Measurements from ENCODE around the gene KATNAL1.
A peak's percentile ranks its signal among the peaks of the same experiment; 100 is the strongest.

Gene KATNAL1

DNA sequence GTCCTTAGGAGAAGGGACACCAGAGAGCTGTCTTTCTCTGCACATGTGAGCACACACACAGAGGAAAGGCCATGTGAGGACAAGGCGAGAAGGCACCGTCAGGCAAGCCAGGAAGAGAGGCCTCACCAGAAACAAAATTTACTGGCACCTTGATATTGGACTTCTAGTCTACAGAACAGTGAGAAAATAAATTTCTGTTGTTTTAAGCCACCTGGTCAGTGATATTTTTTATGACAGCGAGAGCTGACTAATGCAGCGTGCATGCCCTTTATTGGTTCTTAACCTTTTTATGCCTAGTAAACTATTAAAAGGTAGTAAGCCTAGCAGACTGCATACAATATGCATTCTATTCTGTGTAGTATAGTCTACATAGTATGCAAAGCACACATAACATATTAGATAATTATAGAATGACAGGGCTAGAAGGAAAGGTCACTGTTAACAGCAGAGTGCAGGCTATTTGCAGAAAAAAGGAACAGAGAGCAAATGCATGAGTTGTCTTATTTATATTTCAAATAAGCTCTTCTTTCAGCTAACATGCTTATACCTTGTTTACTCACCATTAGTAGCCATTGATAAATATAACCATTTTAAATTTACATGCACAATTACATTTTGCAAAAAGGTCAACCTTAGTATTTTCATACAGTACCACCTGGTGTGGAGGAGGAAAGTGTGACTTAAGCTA lies 25.2 kb upstream of the KATNAL1 start:
- no peak for DNase-seq

DNA sequence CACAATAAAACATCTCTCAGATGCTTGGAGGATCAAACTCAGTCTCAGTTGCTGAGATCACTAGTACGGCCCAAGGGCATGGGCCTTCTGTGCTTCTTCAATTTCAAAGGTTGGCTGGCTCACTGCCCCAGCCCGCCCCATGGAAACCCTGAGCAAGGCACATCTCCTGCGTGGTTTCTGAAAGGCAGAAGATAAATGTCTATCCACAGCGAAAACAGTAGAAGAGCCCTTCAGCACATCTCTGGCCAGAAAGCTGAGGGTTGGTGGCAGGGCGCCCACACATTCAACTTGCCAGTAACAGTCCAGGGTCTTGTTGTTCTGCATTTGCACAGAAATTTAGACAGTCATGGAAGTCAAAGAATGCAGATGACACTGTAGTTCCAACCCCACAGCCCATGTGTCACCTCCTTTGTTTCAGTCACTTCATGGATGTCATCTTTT lies 24.0 kb upstream of the KATNAL1 start:
- no peak for DNase-seq

DNA sequence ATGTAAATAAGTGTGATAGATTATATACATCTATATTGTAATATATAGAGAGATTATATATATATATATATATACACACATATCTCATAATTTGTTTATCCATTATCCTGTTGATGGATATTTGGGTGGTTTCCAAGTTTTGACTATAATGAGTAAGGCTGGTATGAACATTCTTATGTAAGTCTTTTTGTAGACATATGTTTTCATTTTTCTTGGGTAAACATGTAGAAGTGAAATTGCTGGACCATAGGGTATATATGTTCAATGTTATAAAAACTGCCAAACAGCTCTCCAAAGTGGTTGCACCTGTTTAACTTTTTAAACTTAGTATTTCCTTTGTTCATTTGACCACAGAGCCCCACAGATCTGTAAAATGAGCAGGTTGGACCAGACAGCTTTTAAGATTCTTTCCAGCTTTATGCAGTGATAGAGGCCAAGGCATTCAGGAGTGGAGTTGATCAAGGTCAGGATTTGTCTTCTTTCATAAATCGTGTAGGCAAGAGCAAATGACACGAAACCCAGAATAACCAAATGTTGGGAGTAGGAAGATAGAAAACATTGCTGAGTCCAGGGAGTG lies 21.7 kb upstream of the KATNAL1 start:
- no peak for DNase-seq

DNA sequence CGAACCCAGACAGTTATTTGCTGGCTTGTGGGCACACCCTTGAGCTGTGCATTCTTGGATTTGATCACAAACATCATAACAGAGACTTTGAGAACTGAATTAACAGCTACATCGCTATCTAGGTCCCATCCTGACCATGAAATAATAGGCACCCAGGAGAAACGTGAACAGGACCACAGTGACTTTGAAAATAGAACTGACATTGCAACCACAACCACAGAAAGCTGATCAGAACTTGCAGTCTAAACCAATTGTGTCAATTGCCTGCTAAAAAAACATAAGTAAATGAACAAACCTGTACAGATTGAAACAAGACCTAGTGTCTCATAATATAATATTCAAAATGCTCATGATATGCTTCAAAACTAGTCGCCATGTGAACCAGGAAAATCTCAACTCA lies 18.3 kb upstream of the KATNAL1 start:
- DNase-seq, result no peak

DNA sequence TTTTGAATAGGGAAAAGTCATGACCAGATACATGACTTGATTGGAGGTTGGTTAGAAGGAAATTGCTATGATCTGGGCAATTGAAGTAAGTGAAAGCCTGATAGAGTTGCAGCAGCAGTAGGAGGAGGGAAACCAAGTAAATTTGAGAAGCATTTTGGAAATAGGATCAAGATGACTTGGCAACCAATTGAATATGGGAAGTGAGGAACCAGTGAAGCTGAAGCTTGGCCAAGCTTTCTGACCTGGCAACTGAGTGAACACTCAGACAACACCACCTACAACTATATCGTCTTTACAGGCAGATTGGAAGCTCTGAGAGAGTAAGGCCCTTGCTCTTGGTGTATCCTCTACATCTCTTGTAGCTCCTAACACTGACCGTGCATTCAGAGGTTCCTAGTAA lies 16.2 kb upstream of the KATNAL1 start:
- DNase-seq, result no peak

DNA sequence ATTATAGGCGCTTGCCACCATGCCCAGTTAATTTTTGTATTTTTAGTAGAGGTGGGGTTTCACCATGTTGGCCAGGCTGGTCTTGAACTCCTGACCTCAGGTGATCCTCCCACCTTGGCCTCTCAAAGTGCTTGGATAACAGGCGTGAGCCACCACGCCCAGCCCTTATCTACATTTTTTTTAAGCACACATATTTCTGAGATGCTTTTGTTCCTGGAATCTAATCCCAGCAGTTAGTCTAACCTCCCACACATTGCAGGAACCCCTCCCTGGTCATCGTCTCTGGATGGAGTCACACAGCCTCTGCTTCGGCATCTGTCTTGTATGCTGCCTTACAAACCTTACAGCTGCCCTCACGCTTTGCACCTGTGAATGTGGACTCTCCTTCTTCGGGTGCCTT lies 15.1 kb upstream of the KATNAL1 start:
- no peak for DNase-seq

DNA sequence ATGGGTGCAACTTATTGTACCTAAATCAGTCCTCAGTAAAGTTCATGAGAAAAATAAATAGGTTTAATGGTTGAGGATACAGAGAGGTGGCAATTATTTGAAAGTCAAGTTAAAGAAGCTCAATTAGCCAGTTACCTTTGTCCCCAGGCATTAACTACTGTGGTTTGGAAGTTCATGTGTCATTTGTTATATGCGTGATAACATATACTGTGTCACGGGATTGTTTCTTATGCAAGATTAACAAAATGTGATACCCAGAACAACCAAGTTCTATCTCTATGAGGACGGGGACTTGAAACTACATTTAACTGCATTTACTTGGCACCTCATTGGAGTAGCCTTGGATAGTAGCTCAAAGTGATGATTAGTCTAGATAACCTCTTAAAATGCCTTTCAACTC lies 13.9 kb upstream of the KATNAL1 start:
- DNase-seq, result no peak

DNA sequence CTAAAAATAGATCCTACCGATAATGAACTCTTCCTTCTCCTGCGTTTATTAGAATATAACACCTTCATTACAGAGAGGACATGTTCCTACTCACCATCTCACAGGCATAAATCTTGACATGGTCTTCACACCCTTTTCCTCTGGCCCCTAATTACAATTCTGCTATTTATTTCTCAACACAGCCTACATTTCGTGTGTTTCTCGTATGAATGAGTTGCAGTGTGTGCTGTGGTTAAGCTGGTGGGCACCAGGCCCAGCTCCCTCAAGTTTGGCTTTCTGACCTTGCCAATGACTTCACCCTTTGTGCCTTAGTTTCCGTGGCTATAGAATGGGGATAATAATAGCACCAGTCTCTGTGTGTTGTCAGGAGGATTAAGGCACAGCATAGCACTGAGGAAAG lies 12.3 kb upstream of the KATNAL1 start:
- DNase-seq, result no peak

DNA sequence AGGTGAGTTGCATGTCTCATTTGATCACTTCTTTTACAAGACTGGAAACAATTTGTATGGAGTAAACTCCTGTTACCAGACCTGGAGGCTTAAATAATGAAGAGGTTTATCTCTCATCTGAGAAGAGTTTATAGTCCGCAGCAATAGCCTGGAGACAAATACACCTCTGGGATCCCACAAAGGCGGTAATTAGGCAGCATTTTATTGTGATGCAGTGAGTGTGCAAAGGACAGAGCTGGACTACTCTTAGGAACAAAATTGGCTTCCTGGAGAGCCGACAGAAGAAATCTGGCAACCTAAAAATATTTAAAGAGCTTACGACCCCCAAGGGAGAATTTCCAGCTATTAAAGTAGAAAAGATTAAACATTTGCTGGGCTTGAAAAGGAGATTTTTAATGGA lies 11.8 kb upstream of the KATNAL1 start:
- DNase-seq, result no peak

DNA sequence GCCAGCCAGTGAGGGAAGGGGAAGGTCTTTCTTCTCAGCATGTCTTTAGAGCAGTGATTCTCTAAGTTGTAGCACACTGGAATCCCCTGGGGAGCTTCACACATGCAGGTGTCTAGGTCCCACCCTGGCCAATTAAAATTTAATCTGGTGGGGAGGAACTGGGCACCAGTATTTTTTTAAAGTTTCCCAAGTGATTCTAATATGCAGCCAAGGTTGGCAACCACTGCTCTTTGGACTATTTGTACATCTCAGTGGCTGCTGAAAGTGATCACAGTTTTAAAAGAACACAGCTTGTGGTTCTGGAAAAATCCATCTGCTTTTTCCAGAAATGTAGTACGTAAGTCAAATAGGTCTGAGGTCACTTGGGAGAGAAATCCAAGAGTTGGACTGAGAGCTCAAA lies 10.7 kb upstream of the KATNAL1 start:
- no peak for DNase-seq

DNA sequence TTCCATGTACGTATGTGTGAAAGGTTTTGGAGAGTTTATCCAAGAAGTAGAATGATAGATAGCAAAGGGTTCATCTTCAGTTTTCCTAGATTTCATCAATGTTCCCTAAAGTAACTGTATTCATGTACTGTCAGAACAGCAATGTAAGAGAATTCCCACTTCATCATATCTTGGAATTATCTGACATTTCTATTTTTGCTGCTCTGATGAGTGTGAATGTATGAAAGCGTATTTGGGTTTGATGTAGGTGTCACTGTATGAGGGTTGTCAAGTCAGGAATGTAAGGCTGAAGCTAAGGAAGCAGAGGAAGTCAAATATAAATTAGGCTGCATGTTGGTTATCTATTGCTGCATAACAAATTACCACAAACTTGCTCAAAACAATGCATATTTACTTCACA lies 7.2 kb upstream of the KATNAL1 start:
- no peak for DNase-seq

DNA sequence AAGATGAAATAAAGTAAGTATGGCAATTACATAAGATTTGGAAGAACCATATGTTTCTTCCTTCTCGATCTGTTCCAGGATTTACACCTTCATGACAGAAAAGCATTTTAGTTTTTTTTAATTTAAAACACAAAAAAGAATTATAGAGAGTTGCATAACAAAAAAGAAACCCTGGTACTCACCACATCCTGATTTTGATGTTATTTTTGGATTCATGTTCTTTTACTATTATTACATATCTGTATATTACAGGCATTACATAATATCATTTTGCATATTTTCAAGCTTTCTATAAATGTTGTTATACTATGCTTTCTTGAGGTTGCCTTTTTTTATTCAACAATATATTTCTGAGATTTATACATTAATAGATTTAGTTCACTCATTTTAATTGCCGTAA lies 6.7 kb upstream of the KATNAL1 start:
- DNase-seq, result no peak

DNA sequence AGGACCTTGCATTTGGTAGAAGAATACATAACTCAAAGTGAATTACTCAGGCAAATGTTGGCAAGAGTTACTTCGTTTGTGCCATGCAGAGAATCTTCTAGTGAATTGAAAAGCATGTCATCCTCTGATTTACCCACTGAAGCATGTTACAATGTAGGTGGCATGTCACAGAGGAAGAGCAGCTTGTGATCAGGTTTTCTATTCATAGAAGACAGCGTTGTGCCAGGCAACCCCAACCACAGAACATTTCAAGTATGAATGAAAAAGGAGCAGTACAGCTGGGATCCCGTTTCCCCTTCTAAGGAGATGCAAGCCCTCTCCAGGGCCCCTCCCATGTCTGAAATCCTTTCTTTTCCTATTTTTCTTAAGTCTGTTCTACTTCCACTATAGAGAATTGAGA lies 6.0 kb upstream of the KATNAL1 start:
- no peak for DNase-seq

DNA sequence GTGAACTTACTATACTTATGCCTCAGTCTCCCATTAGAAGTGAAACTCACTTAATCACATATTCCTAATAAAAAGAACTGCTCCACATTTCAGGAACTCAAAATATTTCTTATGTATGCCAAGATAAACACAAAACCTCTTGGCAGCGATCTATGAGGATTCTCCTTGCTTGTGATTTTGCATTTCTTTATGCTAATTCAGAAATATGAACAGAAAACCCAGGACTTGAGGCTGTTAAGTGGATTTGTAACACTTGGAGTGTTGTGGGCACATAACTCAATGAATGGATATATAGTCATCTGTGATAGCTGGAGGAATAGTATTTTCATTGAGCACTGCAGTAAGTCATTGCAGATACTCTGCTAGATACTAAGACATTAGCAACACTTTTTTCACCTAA lies 5.6 kb upstream of the KATNAL1 start:
- DNase-seq, result no peak

DNA sequence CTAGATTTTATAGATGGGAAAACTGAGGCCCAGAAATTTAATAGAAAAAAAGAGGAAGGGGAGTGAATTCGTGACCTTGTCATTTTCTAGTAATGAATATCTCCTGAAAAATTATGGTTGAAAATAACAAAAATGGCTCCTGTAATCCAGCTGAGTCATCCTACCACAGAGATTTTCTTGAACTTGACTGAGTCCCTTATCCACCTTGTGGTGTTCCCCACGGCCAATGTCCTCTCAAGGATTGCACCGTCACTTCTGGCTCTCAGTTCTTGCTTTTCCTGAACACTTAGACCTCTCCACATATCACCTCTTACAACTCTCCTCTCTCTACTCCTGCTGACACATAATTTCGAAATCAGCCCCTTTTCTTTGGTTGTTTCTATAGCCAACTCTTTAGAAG lies 1.2 kb upstream of the KATNAL1 start:
- no peak for DNase-seq

DNA sequence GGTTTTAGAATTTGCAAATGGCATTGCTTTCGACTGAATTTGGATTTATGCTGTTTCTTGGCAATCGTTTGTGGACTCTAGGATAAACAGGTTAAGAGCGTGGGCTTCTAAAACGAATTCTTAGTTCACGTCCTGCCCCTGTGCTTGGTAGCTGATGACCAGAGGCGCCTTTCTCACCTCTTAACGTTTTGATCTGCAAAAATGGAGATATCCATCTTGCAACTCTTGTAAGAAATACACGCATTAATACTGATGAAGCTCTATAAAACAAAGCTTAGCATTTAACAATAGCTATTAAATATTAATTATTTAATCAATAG lies 580 bp upstream of the KATNAL1 start:
- DNase-seq, result no peak

DNA sequence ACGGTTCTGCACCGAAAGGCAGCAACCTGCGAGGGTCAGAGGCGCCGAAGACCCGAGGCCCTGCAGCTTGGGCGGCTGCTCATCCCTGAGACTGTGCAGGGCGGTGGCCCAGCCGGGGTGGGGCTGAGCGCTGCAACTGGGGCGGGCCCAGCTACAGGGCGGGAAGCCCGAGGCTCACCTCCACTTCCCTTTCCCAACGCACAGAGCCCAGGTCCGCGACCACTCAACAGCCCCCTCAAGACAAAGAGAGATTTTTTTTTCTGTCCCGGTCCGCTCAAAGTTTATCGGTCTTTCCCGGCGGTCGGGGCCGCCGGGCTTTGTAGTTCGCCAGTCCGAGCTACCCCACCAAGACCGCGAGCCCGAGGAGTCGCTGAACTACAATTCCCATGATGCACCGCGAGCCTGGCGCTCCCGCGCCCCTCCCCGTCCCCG lies 573 bp downstream of the KATNAL1 start:
- peak; percentile 71 for DNase-seq

DNA sequence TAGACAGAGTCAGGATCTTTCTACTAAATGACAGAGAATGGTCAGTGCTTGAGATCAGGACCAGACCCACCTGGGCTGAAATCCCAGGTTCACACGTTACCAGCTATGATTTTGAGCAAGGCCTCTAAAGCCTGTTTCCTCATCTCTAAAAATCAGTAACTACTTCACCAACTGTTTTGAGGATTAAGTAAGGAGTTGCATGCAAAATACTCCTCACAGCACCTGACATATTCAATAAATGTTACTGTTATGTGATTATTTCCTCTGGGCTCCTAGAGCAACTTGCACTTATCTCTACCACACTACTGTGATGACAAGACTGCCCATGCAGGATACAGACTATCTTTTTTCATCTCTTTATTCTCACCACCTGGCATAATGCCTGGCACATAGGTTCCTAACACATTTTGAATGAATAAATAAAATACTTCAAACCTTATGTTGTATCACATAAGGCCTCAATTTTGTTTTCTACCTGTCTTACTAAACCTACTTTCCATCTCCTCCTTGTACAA lies 1.8 kb downstream of the KATNAL1 start:
- no peak for DNase-seq

DNA sequence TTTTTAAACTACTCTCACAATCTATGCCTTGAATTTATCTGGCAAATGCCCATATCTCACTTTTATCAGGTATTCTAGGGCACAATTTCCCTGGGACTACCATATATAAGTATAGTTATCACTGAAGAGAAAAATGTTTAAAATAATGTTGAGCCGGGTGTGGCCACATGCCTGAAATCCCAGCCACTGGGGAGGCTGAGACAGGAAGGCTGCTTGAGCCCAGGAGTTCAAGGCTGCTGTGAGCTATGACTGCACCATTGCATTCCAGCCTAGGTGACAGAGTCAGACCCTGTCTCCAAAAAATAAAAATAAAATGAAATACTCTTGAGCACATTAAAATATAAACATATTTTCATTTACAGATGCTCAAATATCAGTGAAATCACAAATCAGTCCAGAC lies 4.1 kb downstream of the KATNAL1 start:
- no peak for DNase-seq

DNA sequence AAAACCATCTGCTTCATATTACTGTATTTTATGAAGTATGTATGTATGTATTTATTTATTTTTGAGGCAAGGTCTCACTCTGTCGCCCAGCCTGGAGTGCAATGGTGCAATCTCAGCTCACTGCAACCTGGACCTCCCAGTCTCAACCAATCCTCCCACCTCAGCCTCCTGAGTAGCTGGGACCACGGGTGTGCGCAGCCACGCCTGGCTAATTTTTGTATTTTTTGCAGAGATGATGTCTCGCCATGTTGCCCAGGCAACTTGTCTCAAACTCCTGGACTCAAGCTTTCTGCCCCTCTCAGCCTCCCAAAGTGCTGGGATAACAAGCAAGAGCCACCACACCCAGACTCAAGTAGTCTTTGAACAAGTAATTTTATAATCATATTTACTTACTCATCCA lies 5.5 kb downstream of the KATNAL1 start:
- DNase-seq, result no peak

DNA sequence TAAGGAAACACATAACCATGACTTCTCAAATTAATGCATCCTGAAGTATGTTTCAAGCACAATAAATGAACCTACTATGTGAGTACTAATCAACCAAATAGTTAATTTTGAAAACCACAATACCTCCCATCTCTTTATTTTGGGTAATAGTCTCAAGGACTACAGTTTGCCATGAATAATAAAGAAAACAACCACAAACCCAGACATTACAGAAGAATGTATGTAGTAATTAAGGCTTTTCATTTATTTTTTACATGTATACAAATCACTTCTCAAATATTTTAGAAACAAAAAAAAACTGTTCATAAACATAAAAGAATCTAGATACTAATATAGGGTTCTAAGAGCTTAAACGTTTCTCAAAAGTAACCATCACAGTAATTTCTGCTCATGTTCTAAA lies 6.8 kb downstream of the KATNAL1 start:
- no peak for DNase-seq

DNA sequence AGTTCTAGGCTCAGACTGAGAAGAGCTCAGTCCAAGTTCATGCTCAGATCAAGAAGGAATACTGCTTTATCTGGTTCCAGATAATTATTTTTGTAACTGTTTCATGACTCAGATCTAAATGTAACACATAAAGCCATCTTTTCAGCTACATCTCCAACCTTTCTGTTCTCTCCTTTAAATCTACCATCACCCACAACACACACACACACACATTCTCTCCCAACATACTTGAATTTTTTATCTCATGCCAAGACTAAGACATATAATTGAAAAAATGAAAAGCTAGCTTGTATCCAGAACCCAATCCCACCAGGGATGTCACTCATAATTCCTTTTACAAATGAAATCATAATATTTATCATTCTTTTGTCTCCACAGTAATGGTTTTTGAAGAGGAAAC lies 7.6 kb downstream of the KATNAL1 start:
- no peak for DNase-seq

DNA sequence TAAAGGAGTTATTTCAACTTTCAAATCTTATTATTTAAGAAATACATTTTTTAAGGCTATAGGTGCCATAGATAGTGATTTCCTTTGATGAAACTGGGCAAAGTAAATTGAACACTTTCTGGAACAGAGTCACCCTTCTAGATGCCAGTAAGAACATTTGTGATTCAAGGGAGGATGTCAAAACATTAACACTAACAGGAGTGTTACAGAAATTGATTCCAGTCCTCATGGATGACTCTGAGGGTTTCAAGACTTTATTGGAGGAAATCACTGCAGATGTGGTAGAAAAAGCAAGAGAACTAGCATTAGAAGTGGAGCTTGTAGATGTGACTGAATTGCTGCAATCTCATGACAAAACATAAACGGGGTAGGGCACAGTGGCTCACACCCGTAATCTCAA lies 12.2 kb downstream of the KATNAL1 start:
- no peak for DNase-seq

DNA sequence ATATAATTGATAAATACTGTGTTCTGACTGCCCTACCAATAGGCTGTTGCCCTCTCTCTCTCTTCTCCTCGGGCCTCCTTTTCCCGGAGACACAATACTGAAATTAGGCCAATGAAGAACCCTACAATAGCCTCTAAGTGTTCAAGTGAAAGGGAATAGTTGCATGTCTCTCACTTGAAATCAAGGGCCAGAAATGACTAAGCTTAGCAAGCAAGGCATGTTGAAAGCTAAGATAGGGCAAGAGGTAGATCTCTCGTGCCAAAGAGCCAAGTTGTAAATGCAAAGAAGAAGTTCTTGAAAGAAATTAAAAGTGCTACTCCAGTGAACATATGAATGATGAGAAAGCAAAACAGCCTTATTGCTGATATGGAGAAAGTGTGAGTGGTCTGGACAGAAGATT lies 13.3 kb downstream of the KATNAL1 start:
- no peak for DNase-seq

DNA sequence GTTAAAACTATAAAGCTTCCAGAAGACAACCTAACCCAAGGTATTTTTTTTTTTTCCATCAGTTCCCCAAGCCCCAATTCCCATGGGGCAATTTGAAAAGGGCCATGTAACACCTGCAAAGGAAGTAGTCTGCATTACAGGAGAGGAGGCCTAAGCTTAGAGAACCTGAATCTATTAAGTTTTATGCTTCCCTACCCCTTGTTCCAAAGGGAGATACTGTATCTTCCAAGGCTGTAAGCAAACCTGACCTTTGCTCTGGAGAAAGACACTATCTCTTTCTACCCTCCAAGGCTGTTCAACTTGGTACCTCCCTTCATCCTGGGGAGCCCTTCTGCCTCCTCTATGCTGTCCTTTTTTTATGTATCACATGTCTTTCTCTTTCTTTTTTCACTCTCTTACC lies 15.0 kb downstream of the KATNAL1 start:
- no peak for DNase-seq
